ENCODE measurements around the gene ZNFX1.
"Not testable (repeated sequence)": the region's sequence is repeated elsewhere in the genome, so short reads cannot be mapped to it uniquely, and the experiment has no call there.

ZNFX1 gene

GRCh38 chr20:49210101-49210756, 67.6 kb downstream of the ZNFX1 start:
- DNase-seq (ENCODE audit: low read depth): no peak

DNA sequence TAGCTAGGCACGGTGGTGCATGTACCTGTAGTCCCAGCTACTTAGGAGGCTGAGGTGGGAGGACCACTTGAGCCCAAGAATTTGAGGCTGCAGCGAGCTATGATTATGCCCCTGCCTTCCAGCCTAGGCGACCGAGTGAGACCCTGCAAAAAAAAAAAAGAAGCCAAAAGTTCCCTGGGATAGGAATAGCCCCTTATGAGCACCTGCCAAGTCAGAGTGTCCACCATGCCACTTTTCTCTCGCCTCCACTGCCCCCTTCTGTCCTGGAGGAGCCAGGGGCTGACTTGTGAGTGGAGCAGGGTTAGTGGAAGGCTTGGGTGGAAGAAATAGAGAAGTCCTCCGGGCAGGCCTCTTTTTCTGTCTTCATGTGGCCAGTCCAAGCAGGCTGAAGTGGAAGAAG, 70.8 kb downstream of the ZNFX1 start:
- DNase-seq (ENCODE audit: low read depth): no peak

- no peak for DNase-seq (ENCODE audit: low read depth)
These were observed 74.1 kb downstream of the ZNFX1 start for GRCh38 chr20:49203746-49204145.

- no peak for DNase-seq (ENCODE audit: low read depth)
These were observed 74.8 kb downstream of the ZNFX1 start for GRCh38 chr20:49203011-49203410.

DNA sequence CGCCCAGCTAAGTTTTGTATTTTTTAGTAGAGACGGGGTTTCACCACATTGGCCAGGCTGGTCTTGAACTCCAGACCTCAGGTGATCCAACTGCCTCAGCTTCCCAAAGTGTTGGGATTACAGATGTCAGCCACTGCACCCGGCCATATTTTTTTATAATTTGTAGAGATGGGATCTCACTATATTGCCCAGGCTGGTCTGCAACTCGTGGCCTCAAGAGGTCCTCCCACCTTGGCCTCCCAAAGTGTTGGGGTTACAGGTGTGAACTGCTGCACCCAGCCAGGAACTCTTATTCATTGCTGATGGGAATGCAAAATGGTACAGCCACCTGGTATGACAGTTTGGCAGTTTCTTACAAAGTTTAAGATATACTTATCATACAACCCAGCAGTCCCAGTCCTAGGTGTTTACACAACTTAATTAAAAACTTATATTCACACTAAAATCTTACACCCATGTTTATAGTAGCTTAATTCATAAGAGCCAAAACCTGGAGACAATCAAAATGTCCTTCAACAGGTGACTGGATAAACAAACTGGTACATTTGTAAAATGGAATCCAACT, 78.0 kb downstream of the ZNFX1 start:
- no peak for DNase-seq (ENCODE audit: low read depth)

DNA sequence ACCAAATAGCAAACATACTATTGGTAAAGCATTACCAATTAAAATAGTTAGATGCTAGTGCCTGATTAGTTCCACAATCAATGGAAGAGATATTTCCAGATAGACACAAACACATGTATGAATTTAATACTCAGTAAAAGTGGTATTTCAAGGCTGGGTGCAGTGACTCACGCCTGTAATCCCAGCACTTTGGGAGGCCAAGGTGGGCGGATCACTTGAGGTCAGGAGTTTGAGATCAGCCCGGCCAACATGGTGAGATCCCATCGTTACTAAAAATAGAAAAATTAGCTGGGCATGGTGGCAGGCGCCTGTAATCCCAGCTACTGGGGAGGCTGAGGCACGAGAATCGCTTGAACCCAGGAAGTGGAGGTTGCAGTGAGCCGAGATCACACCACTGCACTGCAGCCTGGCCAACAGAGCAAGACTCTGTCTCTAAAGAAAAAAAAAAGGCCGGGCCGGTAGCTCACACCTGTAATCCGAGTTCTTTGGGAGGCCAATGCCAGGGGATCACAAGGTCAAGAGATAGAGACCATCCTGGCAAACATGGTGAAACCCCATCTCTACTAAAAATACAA, 84.8 kb downstream of the ZNFX1 start:
- not testable (repeated sequence) for DNase-seq (ENCODE audit: low read depth)

Data from amniotic epithelial cell (primary cell).